LNCaP clone FGC (cell line): ENCODE measurements around the gene HOXB2.
"Not testable (repeated sequence)": the region's sequence is repeated elsewhere in the genome, so short reads cannot be mapped to it uniquely, and the experiment has no call there.

Experiments
- DNase-seq: peaks from one replicate; pipeline ENCODE4 v3.0.0-alpha.2; 2011; ENCODE audit warnings: low read depth
- H3K4me3 ChIP-seq: 2 replicates; pipeline ENCODE4 v1.5.1; 2011; ENCODE audit warnings: mild to moderate bottlenecking, low read depth, low read length, control low read depth
- CTCF ChIP-seq: IDR thresholded peaks from 2 replicates; pipeline ENCODE4 v1.5.1; 2012; ENCODE audit warnings: mild to moderate bottlenecking; ENCODE audit not compliant: control insufficient read depth, insufficient read depth; ENCODE audit errors: extremely low read depth

The HOXB2 gene

GRCh38 chr17:48542698-48543106 is 2.2 kb downstream of the HOXB2 start:
- H3K4me3 ChIP-seq: no peak overlapping the region
- TF ChIP-seq CTCF: no peak
- no peak for DNase-seq

GRCh38 chr17:48542114-48542656 is 2.7 kb downstream of the HOXB2 start:
- no peak for TF ChIP-seq CTCF
- H3K4me3 ChIP-seq: no peak overlapping the region
- DNase-seq: no peak

- H3K4me3 ChIP-seq: no peak overlapping the region
- DNase-seq: no peak
- TF ChIP-seq CTCF: no peak
These were observed 3.3 kb downstream of the HOXB2 start for GRCh38 chr17:48541577-48542113.

GRCh38 chr17:48541036-48541576 is 3.8 kb downstream of the HOXB2 start:
- no peak overlapping the region for H3K4me3 ChIP-seq
- TF ChIP-seq CTCF: no peak
- no peak for DNase-seq

- no peak for DNase-seq
- TF ChIP-seq CTCF: no peak
- no peak overlapping the region for H3K4me3 ChIP-seq
These were observed 4.7 kb downstream of the HOXB2 start for GRCh38 chr17:48540213-48540612.

GRCh38 chr17:48539177-48539576 is 5.7 kb downstream of the HOXB2 start:
- TF ChIP-seq CTCF: no peak
- H3K4me3 ChIP-seq: no peak overlapping the region
- DNase-seq: no peak

- no peak for DNase-seq
- H3K4me3 ChIP-seq: no peak overlapping the region
- TF ChIP-seq CTCF: no peak
These were observed 7.6 kb downstream of the HOXB2 start for GRCh38 chr17:48537316-48537715.

GRCh38 chr17:48535793-48536559 is 8.9 kb downstream of the HOXB2 start:
- H3K4me3 ChIP-seq, DNase-seq: not testable (repeated sequence)
